MM.1S (cell line): Measurements from ENCODE around the gene SEMA6A.

Source experiments
- DNase-seq: peaks from one replicate; pipeline ENCODE4 v3.0.0-alpha.2; 2015
- H2AFZ ChIP-seq: fragments of 300-600 bp; sonication (generic); 2 replicates; pipeline ENCODE4 v1.6.0; 2016; ENCODE audit warnings: antibody characterized with exemption, low read length
- H3F3A ChIP-seq: fragments of 300-600 bp; sonication (generic); 2 replicates; pipeline ENCODE4 v1.6.1; 2016; ENCODE audit warnings: mild to moderate bottlenecking, antibody characterized with exemption, low read length, moderate library complexity, mixed read lengths; ENCODE audit not compliant: insufficient read depth
- H3K27ac ChIP-seq: fragments of 300-600 bp; sonication (generic); 2 replicates; pipeline ENCODE4 v1.5.1; 2016; ENCODE audit warnings: mild to moderate bottlenecking, low read length
- H3K27me3 ChIP-seq: fragments of 300-600 bp; sonication (generic); replicated peaks from 2 replicates; pipeline ENCODE4 v1.6.0; 2016; ENCODE audit warnings: low read length; ENCODE audit not compliant: insufficient read depth
- H3K36me3 ChIP-seq: fragments of 300-600 bp; sonication (generic); replicated peaks from 2 replicates; pipeline ENCODE4 v1.6.1; 2016; ENCODE audit warnings: mild to moderate bottlenecking, low read length, mixed read lengths; ENCODE audit not compliant: insufficient read depth
- H3K4me1 ChIP-seq: fragments of 300-600 bp; sonication (generic); 2 replicates; pipeline ENCODE4 v1.6.1; 2016; ENCODE audit warnings: low read length, mixed read lengths
- H3K4me2 ChIP-seq: fragments of 300-600 bp; sonication (generic); 2 replicates; pipeline ENCODE4 v1.6.0; 2016; ENCODE audit warnings: low read depth, low read length
- H3K4me3 ChIP-seq: fragments of 300-600 bp; sonication (generic); 2 replicates; pipeline ENCODE4 v1.5.1; 2016; ENCODE audit warnings: low read length, mixed read lengths
- H3K79me2 ChIP-seq: fragments of 300-600 bp; sonication (generic); 2 replicates; pipeline ENCODE4 v1.6.1; 2016; ENCODE audit warnings: mixed run types, low read length, mixed read lengths
- H3K9ac ChIP-seq: fragments of 300-600 bp; sonication (generic); 2 replicates; pipeline ENCODE4 v1.6.1; 2016; ENCODE audit warnings: low read length, mixed read lengths
- H3K9me2 ChIP-seq: fragments of 300-600 bp; sonication (generic); replicated peaks from 2 replicates; pipeline ENCODE4 v1.6.1; 2016; ENCODE audit warnings: mild to moderate bottlenecking, low read length, mixed read lengths; ENCODE audit not compliant: insufficient read depth
- H3K9me3 ChIP-seq: fragments of 300-600 bp; sonication (generic); replicated peaks from 2 replicates; pipeline ENCODE4 v1.6.1; 2016; ENCODE audit warnings: mild to moderate bottlenecking, low read length, mixed read lengths; ENCODE audit not compliant: insufficient read depth
- H4K20me1 ChIP-seq: fragments of 300-600 bp; sonication (generic); 2 replicates; pipeline ENCODE4 v1.6.1; 2016; ENCODE audit warnings: mild to moderate bottlenecking, low read length, moderate library complexity, mixed read lengths; ENCODE audit not compliant: insufficient read depth
- EZH2 ChIP-seq: fragments of 300-600 bp; sonication (generic); optimal IDR thresholded peaks from 2 replicates; pipeline ENCODE3; 2017; ENCODE audit warnings: low read depth, mild to moderate bottlenecking, antibody characterized with exemption, low read length, mixed read lengths
- EZH2phosphoT487 ChIP-seq: fragments of 300-600 bp; sonication (generic); IDR thresholded peaks from 2 replicates; pipeline ENCODE4 v1.6.1; 2018; ENCODE audit warnings: antibody characterized with exemption, low read length
- TF ChIP-seq, protein P1 (sequence below): fragments of 300-600 bp; sonication (generic); IDR thresholded peaks from 2 replicates; pipeline ENCODE4 v1.5.1; 2016; ENCODE audit warnings: antibody characterized with exemption, low read length, mixed read lengths

SEMA6A gene

DNA sequence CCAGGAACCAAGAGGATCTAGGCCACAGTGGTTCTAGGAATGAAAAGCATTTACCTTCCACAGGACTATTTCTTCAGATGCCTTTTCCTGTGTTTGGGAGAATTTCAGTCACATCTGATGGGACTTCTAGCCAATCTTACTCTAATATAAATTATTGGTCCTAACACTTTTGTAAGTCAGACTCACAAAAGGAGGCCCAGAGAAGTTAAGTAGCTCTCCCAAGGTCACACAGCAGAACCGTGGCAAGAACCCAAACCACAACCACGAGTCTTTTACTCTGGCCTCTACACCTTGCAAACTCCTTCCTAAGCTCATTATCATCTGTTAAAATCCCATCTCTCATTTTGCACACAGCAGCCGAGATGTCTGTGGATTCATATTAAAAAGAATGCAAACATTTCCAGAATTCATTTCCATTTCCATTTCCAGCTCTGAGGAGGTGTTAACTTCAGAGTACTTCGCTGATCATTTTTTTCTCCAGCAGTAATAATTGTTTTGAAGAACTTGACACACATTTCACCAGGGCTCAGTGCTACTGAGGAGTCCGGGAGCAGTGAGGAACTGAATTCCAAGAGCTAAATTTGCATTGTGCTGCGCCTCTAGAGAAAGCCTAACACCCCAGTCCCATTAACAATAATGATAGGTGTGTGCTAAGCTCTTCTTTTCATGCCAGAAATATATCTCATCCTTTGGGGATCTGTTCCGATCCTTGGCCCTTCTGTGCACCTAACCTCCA lies 168.1 kb downstream of the SEMA6A start:
- H3K4me3 ChIP-seq: no peak overlapping the region
- H3F3A ChIP-seq: no peaks in the 10 kb centered on the region
- H3K36me3 ChIP-seq: no peaks in the 10 kb centered on the region
- H3K4me1 ChIP-seq: peaks cover 2% of the 10 kb centered on the region; the same call in 1 of the 2 replicates
- no peaks in the 10 kb centered on the region for H4K20me1 ChIP-seq
- no peaks in the 10 kb centered on the region for H3K9me2 ChIP-seq
- no peak overlapping the region for H3K27ac ChIP-seq
- no peak for DNase-seq
- no peaks in the 10 kb centered on the region for H3K9me3 ChIP-seq
- H2AFZ ChIP-seq: no peak overlapping the region
- no peaks in the 10 kb centered on the region for H3K27me3 ChIP-seq
- no peak for TF ChIP-seq EZH2
- TF ChIP-seq EZH2phosphoT487: no peak
- TF ChIP-seq, protein P1, sequence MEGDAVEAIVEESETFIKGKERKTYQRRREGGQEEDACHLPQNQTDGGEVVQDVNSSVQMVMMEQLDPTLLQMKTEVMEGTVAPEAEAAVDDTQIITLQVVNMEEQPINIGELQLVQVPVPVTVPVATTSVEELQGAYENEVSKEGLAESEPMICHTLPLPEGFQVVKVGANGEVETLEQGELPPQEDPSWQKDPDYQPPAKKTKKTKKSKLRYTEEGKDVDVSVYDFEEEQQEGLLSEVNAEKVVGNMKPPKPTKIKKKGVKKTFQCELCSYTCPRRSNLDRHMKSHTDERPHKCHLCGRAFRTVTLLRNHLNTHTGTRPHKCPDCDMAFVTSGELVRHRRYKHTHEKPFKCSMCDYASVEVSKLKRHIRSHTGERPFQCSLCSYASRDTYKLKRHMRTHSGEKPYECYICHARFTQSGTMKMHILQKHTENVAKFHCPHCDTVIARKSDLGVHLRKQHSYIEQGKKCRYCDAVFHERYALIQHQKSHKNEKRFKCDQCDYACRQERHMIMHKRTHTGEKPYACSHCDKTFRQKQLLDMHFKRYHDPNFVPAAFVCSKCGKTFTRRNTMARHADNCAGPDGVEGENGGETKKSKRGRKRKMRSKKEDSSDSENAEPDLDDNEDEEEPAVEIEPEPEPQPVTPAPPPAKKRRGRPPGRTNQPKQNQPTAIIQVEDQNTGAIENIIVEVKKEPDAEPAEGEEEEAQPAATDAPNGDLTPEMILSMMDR: no peak
- no peaks in the 10 kb centered on the region for H3K79me2 ChIP-seq
- no peak overlapping the region for H3K4me2 ChIP-seq
- H3K9ac ChIP-seq: no peak overlapping the region

DNA sequence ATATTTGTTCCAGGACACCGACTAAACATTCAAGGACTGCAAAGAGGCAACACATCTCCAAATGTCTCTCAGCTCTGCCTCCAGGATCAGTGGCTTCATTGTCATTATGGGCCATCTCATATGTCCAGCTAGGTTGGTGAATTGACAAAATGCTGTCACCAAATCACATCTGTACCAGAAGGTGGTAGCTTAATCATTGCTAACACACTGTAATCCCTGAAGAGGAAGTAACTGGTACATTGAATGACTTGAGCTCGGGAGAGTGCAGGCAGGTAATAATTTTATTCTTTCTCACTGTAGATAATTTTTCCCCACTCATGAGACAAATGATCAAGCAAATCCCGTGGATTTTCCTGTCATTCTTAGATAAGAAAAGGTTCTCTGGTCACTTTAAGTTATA lies 169.8 kb downstream of the SEMA6A start:
- Histone ChIP-seq H3K4me3 (no peak overlapping the region), H3K9me2 (no peaks in the 10 kb centered on the region), H2AFZ (no peak overlapping the region), H3K9me3 (no peaks in the 10 kb centered on the region), H3K4me1 (no peaks in the 10 kb centered on the region), H3K36me3 (no peaks in the 10 kb centered on the region), H3K27me3 (no peaks in the 10 kb centered on the region), H3F3A (no peaks in the 10 kb centered on the region), H3K27ac (no peak overlapping the region), H3K9ac (no peak overlapping the region), H4K20me1 (no peaks in the 10 kb centered on the region), H3K79me2 (no peaks in the 10 kb centered on the region), H3K4me2 (no peak overlapping the region)
- no peak for DNase-seq
- TF ChIP-seq EZH2 (no peak), EZH2phosphoT487 (no peak)
- TF ChIP-seq, protein P1: no peak

DNA sequence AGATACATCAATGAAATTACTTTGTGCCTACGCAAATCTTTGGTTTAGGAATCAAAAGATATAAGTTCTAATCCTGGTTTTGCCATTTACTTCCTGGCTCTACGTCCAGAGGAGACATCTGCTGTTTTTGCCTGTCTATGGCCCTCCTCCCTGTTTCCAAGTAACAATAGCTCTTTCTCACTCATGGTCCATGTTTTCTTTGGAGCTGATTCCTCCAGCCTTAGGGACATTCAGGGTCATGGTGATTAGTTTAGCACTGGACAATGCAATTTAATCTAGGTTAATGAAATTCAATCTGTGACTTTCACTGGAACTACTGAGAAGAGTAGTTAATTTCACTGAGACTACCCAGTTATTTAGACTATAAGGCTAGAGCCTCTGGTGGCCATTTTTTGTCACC lies 170.6 kb downstream of the SEMA6A start:
- no peak overlapping the region for H3K9ac ChIP-seq
- H3K36me3 ChIP-seq: no peaks in the 10 kb centered on the region
- H2AFZ ChIP-seq: no peak overlapping the region
- H3K27me3 ChIP-seq: no peaks in the 10 kb centered on the region
- TF ChIP-seq EZH2phosphoT487 (no peak), EZH2 (no peak)
- TF ChIP-seq, protein P1: no peak
- H3K27ac ChIP-seq: no peak overlapping the region
- H3K4me1 ChIP-seq: no peaks in the 10 kb centered on the region
- DNase-seq: no peak
- H3F3A ChIP-seq: no peaks in the 10 kb centered on the region
- H4K20me1 ChIP-seq: no peaks in the 10 kb centered on the region
- H3K4me3 ChIP-seq: no peak overlapping the region
- H3K9me3 ChIP-seq: no peaks in the 10 kb centered on the region
- no peaks in the 10 kb centered on the region for H3K9me2 ChIP-seq
- H3K4me2 ChIP-seq: no peak overlapping the region
- no peaks in the 10 kb centered on the region for H3K79me2 ChIP-seq
